Transverse colon (tissue), 4 donors: ENCODE data around the gene MCRS1. TPM values are rescaled to one million over a fixed set of nuclear protein-coding genes. Genes with fewer than 3 reads are reported as not detected.
"Not testable (repeated sequence)": the region's sequence is repeated elsewhere in the genome, so short reads cannot be mapped to it uniquely, and the experiment has no call there.

ENCODE experiments used
- DNase-seq: peaks from one replicate; pipeline ENCODE4 v3.0.0-alpha.2; 2019
- H3K27ac ChIP-seq, 4 donors: fragments of 200-600 bp; sonication (generic); 2 replicates each; pipeline ENCODE4 v1.5.1; 2016 to 2018; ENCODE audit warnings: inconsistent platforms in 4 of 4
- H3K27me3 ChIP-seq: fragments of 200-600 bp; sonication (generic); 2 replicates; pipeline ENCODE4 v1.5.1; 2017; ENCODE audit warnings: inconsistent platforms
- H3K36me3 ChIP-seq, 4 donors: fragments of 200-600 bp; sonication (generic); 2 replicates each; pipeline ENCODE4 v1.5.1; 2017 to 2019; ENCODE audit warnings: inconsistent platforms in 4 of 4
- H3K4me1 ChIP-seq, 4 donors: fragments of 200-600 bp; sonication (generic); 2 replicates each; pipeline ENCODE4 v1.5.1; 2017 to 2020; ENCODE audit warnings: inconsistent platforms in 4 of 4
- H3K4me3 ChIP-seq, 4 donors: fragments of 200-600 bp; sonication (generic); 1 replicate in 1 of 4; 2 replicates in 3 of 4; pipeline versions ENCODE4 v1.5.1 to v1.6.1; 2017 to 2019; ENCODE audit warnings: inconsistent platforms in 4 of 4
- H3K9me3 ChIP-seq, 2 donors: fragments of 200-600 bp; sonication (generic); 2 replicates each; pipeline ENCODE4 v1.5.1; 2017 to 2019; ENCODE audit warnings: inconsistent platforms in 2 of 2
- CTCF ChIP-seq, 5 experiments: fragments of 200-600 bp in 3 of 5; fragments of 450-650 bp in 2 of 5; sonication (generic) in 3 of 5; IDR thresholded peaks; 1 replicate in 2 of 5; 2 replicates in 3 of 5; pipeline ENCODE4 v1.5.1; 2016 to 2017; ENCODE audit warnings: antibody characterized with exemption in 5 of 5, inconsistent platforms in 3 of 5, mild to moderate bottlenecking in 2 of 5, moderate library complexity in 1 of 5
- EP300 ChIP-seq: sonication (generic); formaldehyde crosslinking; IDR thresholded peaks from one replicate; pipeline ENCODE4 v1.6.1; 2017; ENCODE audit warnings: antibody characterized with exemption, low read depth
- POLR2A ChIP-seq: fragments of 450-650 bp; IDR thresholded peaks from one replicate; pipeline ENCODE4 v1.6.1; 2016; ENCODE audit warnings: antibody characterized with exemption, mild to moderate bottlenecking, moderate library complexity
- POLR2AphosphoS5 ChIP-seq, 3 donors: sonication (generic); formaldehyde crosslinking; IDR thresholded peaks; one replicate each; pipeline ENCODE4 v1.6.1; 2016; ENCODE audit warnings: antibody characterized with exemption in 3 of 3
- WGBS, 2 donors: methylation state at CpG; one replicate each; pipeline ENCODE4 v1.1.5; 2018; ENCODE audit warnings: low coverage in 1 of 2; 5-methylcytosine and 5-hydroxymethylcytosine counted together
- in situ Hi-C, 4 donors: fragments of 200-750 bp; cut with MboI; loops; one replicate each; pipeline versions ENCODE4 v1.15.0 to v1.15.1; 2017; ENCODE audit warnings: low sequenced_read_pairs in 3 of 4, low pct_ligation_motif_present in 1 of 4, low pct_unique_long_range_greater_than_20kb in 1 of 4
- intact Hi-C: fragments of 100-400 bp; cut with DNase I; formaldehyde crosslinking; loops from one replicate; pipeline ENCODE4 v1.15.1; 2023; ENCODE audit warnings: low total_unique reads
- total RNA-seq, 4 donors: library from RNA; depleted of rRNA; stranded (reverse); fragments of >200 nt; gene quantifications; one replicate each; pipeline ENCODE4 v1.1.0, GENCODE V29; 2016

Gene MCRS1
- total RNA-seq, 4 donors from 2014 or later: 57.8 to 120 (median 78.4) TPM

- Histone ChIP-seq H3K4me1 (peaks cover 9 to 25% (median 19%) of the 10 kb centered on the region in 4 donors), H3K4me3 (peak overlapping the region in 3 of 4 donors; percentile 39 to 77 (median 51)), H3K27me3 (peaks cover 68% of the 10 kb centered on the region), H3K36me3 (no peaks in the 10 kb centered on the region), H3K9me3 (no peaks in the 10 kb centered on the region), H3K27ac (no peak overlapping the region)
- intact Hi-C loops: no loop called here
- in situ Hi-C loops: no loop called here
- WGBS, 2 donors: 10 to 24% methylated on average over 2 to 13 of the region's 13 CpGs
- no peak for DNase-seq
- TF ChIP-seq POLR2A (no peak), POLR2AphosphoS5 (IDR thresholded peaks at IDR 0.05) (no peak), CTCF (IDR thresholded peaks at IDR 0.05) (no peak), EP300 (no peak)
Observed at GRCh38 chr12:49537231-49537751, 30.7 kb downstream of the MCRS1 start.

- Histone ChIP-seq H3K27ac (no peak overlapping the region), H3K4me3 (no peak overlapping the region), H3K36me3 (no peaks in the 10 kb centered on the region), H3K27me3 (peaks cover 68% of the 10 kb centered on the region), H3K9me3 (no peaks in the 10 kb centered on the region), H3K4me1 (peaks cover 9 to 25% (median 19%) of the 10 kb centered on the region in 4 donors)
- in situ Hi-C loops (no loop called here), intact Hi-C loops (no loop called here)
- no peak for TF ChIP-seq CTCF (IDR thresholded peaks at IDR 0.05)
- no peak for TF ChIP-seq EP300
- TF ChIP-seq POLR2AphosphoS5 (IDR thresholded peaks at IDR 0.05): no peak
- TF ChIP-seq POLR2A: no peak
- no peak for DNase-seq
- WGBS, 2 donors: 33 to 63% methylated on average over 1 to 3 of the region's 3 CpGs
Observed at GRCh38 chr12:49536526-49537071, 31.3 kb downstream of the MCRS1 start.

GRCh38 chr12:49535921-49536525 is 31.9 kb downstream of the MCRS1 start:
- Histone ChIP-seq H3K4me3 (no peak overlapping the region), H3K27me3 (peaks cover 64% of the 10 kb centered on the region), H3K27ac (no peak overlapping the region), H3K4me1 (peaks cover 9 to 25% (median 19%) of the 10 kb centered on the region in 4 donors), H3K9me3 (no peaks in the 10 kb centered on the region), H3K36me3 (no peaks in the 10 kb centered on the region)
- WGBS, 2 donors: 89 to 90% methylated on average over 4 to 6 of the region's 6 CpGs
- no peak for DNase-seq
- intact Hi-C loops (no loop called here), in situ Hi-C loops (no loop called here)
- TF ChIP-seq POLR2A: no peak
- TF ChIP-seq POLR2AphosphoS5 (IDR thresholded peaks at IDR 0.05): no peak
- no peak for TF ChIP-seq CTCF (IDR thresholded peaks at IDR 0.05)
- no peak for TF ChIP-seq EP300

DNA sequence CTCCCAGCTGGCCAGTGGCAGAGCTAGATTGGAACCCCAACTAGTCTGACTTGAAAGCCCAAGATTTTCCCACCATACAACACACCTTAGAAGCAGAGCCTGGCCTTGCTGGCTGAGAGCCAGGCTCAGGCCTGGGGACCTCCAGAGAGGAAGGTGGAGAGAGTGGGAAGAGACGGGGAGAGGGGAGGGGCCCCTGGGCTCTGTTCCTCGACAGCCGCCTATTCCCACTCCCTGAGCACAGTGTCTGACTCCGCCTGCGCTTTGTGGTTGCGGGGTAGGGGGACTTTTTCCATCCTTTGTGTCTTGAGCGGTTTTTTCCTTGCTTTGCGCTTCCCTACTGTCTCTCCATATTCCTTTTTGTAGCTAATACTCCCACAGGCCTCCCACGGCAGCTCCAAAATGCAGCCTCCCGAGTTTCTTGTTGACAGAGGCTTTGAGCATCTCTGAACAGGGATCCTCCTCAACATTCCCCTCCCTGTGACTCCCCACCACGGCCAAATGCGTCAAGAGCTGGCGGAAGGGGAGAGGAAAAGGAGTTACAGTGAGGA is 33.1 kb downstream of the MCRS1 start:
- peaks cover 53% of the 10 kb centered on the region for H3K27me3 ChIP-seq
- TF ChIP-seq EP300 (no peak), POLR2AphosphoS5 (IDR thresholded peaks at IDR 0.05) (no peak), CTCF (IDR thresholded peaks at IDR 0.05) (no peak), POLR2A (no peak)
- H3K36me3 ChIP-seq: no peaks in the 10 kb centered on the region
- H3K4me1 ChIP-seq: peaks cover 9 to 24% (median 19%) of the 10 kb centered on the region in 4 donors
- in situ Hi-C loops: no loop called here
- intact Hi-C loops: no loop called here
- 80 to 87% methylated on average over 10 to 13 of the region's 13 CpGs for WGBS, 2 donors
- DNase-seq: no peak
- H3K9me3 ChIP-seq: no peaks in the 10 kb centered on the region
- H3K27ac ChIP-seq: no peak overlapping the region
- no peak overlapping the region for H3K4me3 ChIP-seq

DNA sequence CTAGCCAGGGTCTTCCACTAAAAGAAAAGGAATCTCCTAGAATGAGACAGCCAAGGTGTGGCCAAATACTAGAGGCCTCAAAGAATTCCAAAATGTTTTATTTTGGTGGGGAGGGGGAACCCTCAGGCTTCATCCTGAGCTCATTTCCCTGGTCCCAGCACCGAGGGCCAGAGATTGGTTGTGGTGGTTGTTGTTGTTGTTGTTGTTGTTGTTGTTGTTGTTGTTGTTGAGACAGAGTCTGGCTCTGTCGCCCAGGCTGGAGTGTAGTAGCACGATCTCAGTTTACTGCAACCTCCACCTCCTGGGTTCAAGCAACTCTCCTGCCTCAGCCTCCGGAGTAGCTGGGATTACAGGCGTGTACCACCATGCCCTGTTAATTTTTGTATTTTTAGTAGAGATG is 33.8 kb downstream of the MCRS1 start:
- H3K27ac ChIP-seq, intact Hi-C loops, H3K36me3 ChIP-seq, H3K9me3 ChIP-seq, DNase-seq, in situ Hi-C loops, H3K4me3 ChIP-seq: not testable (repeated sequence)
- Histone ChIP-seq H3K4me1 (peaks cover 9 to 18% (median 14%) of the 10 kb centered on the region in 4 donors), H3K27me3 (peaks cover 46% of the 10 kb centered on the region)
- WGBS, 2 donors: 88 to 100% methylated on average over 1 to 5 of the region's 5 CpGs
